ENCODE measurements around the gene NFE2L3.

DNA sequence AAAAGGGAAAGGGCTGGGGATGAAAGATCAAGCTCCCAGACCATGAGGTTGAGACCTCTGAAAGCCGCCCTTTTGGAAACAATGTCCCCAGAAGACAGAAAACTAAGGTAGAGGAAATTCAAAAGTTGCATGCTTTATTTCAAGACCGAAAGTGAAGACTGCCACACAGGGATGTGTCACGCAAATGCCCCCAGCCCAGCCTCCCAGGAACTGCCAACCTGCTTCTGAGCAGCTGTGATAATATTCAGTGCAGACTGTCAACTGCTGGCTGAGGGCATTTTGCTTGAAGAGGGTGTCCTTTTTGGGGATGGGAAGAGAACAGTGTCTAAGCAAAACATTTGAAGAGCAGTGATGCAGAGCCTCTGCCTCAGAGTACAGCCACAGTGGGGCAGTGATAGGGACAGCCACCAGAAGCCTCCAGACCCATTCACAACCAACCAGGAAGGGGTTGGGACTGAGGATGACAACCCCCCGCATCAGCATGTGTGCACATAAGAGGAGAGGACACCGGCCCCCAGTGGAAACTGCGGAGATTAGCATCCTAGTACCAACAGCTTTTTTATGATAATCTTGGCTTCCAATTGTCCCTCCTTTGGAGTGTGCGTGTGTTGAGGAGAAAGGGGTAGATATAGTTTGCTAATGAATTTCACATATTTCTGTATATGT lies 34.7 kb upstream of the NFE2L3 start:
- TF ChIP-seq, protein P1, sequence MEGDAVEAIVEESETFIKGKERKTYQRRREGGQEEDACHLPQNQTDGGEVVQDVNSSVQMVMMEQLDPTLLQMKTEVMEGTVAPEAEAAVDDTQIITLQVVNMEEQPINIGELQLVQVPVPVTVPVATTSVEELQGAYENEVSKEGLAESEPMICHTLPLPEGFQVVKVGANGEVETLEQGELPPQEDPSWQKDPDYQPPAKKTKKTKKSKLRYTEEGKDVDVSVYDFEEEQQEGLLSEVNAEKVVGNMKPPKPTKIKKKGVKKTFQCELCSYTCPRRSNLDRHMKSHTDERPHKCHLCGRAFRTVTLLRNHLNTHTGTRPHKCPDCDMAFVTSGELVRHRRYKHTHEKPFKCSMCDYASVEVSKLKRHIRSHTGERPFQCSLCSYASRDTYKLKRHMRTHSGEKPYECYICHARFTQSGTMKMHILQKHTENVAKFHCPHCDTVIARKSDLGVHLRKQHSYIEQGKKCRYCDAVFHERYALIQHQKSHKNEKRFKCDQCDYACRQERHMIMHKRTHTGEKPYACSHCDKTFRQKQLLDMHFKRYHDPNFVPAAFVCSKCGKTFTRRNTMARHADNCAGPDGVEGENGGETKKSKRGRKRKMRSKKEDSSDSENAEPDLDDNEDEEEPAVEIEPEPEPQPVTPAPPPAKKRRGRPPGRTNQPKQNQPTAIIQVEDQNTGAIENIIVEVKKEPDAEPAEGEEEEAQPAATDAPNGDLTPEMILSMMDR (IDR thresholded peaks at IDR 0.05) = no peak
- no peak for TF ChIP-seq POLR2A (IDR thresholded peaks at IDR 0.05)
